Effector memory CD8-positive, alpha-beta T cell (primary cell): ENCODE data around the gene KLHDC9.

Experiments used
- ATAC-seq: fragments of 150-1000 bp; cut with Tn5 transposase; replicated peaks from 2 replicates; pipeline ENCODE4 v1.10.0; 2021; ENCODE audit warnings: mild to moderate bottlenecking, moderate library complexity
- DNase-seq, 3 experiments: peaks; one replicate each; pipeline ENCODE4 v3.0.0; 2021
- H3K27ac Mint-ChIP-seq, 2 donors: one replicate each; pipeline ENCODE4 v1.8.0; 2022; ENCODE audit warnings: mild to moderate bottlenecking in 2 of 2, mixed read lengths in 2 of 2, moderate library complexity in 2 of 2
- H3K27me3 Mint-ChIP-seq, 2 donors: one replicate each; pipeline ENCODE4 v1.8.0; 2022; ENCODE audit warnings: mixed read lengths in 2 of 2
- H3K36me3 Mint-ChIP-seq: one replicate; pipeline ENCODE4 v1.8.0; 2022; ENCODE audit warnings: mild to moderate bottlenecking, moderate library complexity, mixed read lengths; ENCODE audit not compliant: insufficient read depth
- H3K4me1 Mint-ChIP-seq, 2 donors: one replicate each; pipeline ENCODE4 v1.8.0; 2022; ENCODE audit warnings: low read depth in 2 of 2, mixed read lengths in 2 of 2
- H3K4me3 Mint-ChIP-seq, 2 donors: one replicate each; pipeline ENCODE4 v1.8.0; 2022; ENCODE audit warnings: mild to moderate bottlenecking in 2 of 2, mixed read lengths in 2 of 2, moderate library complexity in 2 of 2
- H3K9me3 Mint-ChIP-seq, 2 donors: one replicate each; pipeline ENCODE4 v1.8.0; 2022; ENCODE audit warnings: mixed read lengths in 2 of 2

The KLHDC9 gene

GRCh38 chr1:161069241-161069640 lies 28.9 kb upstream of the KLHDC9 start:
- Mint-ChIP-seq H3K27ac (peak overlapping the region; percentile 91), H3K36me3 (peaks cover 43% of the 10 kb centered on the region), H3K4me3 (peak overlapping the region; percentile 81 to 92), H3K9me3 (no peaks in the 10 kb centered on the region), H3K4me1 (peaks cover 40 to 49% of the 10 kb centered on the region in 2 donors), H3K27me3 (no peaks in the 10 kb centered on the region)
- ATAC-seq (no peak), DNase-seq (peak in 1 of 3 experiments; percentile 14)

- Mint-ChIP-seq H3K4me1 (peaks cover 35 to 44% of the 10 kb centered on the region in 2 donors), H3K36me3 (peaks cover 39% of the 10 kb centered on the region), H3K4me3 (peak within 1 kb of the TSS; percentile 81 to 92), H3K9me3 (no peaks in the 10 kb centered on the region), H3K27ac (peak within 1 kb of the TSS; percentile 91), H3K27me3 (no peaks in the 10 kb centered on the region)
- DNase-seq = peak; percentile 75 to 80 (median 77)
- ATAC-seq = peak; percentile 80
These were observed 28.4 kb upstream of the KLHDC9 start, which contains the start of gene ARHGAP30 for GRCh38 chr1:161069731-161070270. Gene ARHGAP30 (minus strand): TSS chr1:161069891. CDS start chr1:161069624, 267 bp downstream.

- ATAC-seq (no peak), DNase-seq (no peak)
- Mint-ChIP-seq H3K36me3 (peaks cover 34% of the 10 kb centered on the region), H3K27ac (peak overlapping the region; percentile 91), H3K9me3 (no peaks in the 10 kb centered on the region), H3K4me1 (peaks cover 34 to 42% of the 10 kb centered on the region in 2 donors), H3K27me3 (no peaks in the 10 kb centered on the region), H3K4me3 (no peak overlapping the region)
These were observed 27.4 kb upstream of the KLHDC9 start for GRCh38 chr1:161070761-161071160.

- DNase-seq = peak in 2 of 3 experiments; percentile 21 to 35
- no peak for ATAC-seq
- peaks cover 26% of the 10 kb centered on the region for H3K36me3 Mint-ChIP-seq
- H3K27me3 Mint-ChIP-seq = no peaks in the 10 kb centered on the region
- H3K9me3 Mint-ChIP-seq = no peaks in the 10 kb centered on the region
- peaks cover 29 to 36% of the 10 kb centered on the region in 2 donors for H3K4me1 Mint-ChIP-seq
- H3K4me3 Mint-ChIP-seq = no peak overlapping the region
- H3K27ac Mint-ChIP-seq = peak overlapping the region; percentile 0 to 91
These were observed 26.2 kb upstream of the KLHDC9 start for GRCh38 chr1:161071886-161072371.

GRCh38 chr1:161072751-161073449 lies 25.3 kb upstream of the KLHDC9 start:
- peaks cover 19 to 27% of the 10 kb centered on the region in 2 donors for H3K4me1 Mint-ChIP-seq
- H3K4me3 Mint-ChIP-seq = no peak overlapping the region

GRCh38 chr1:161073474-161074121 lies 24.6 kb upstream of the KLHDC9 start:
- no peak overlapping the region for H3K27ac Mint-ChIP-seq
- H3K27me3 Mint-ChIP-seq = no peaks in the 10 kb centered on the region
- no peak overlapping the region for H3K4me3 Mint-ChIP-seq
- H3K4me1 Mint-ChIP-seq = peaks cover 12 to 21% of the 10 kb centered on the region in 2 donors
- H3K36me3 Mint-ChIP-seq = peaks cover 12% of the 10 kb centered on the region
- no peaks in the 10 kb centered on the region for H3K9me3 Mint-ChIP-seq
- DNase-seq (no peak), ATAC-seq (no peak)

More at GRCh38 chr1:161072751-161073449, 25.3 kb upstream of the KLHDC9 start:
- peak overlapping the region in 1 of 2 donors; percentile 91 for H3K27ac Mint-ChIP-seq
- ATAC-seq (no peak), DNase-seq (no peak)
- H3K36me3 Mint-ChIP-seq = peaks cover 19% of the 10 kb centered on the region
- no peaks in the 10 kb centered on the region for H3K9me3 Mint-ChIP-seq
- H3K27me3 Mint-ChIP-seq = no peaks in the 10 kb centered on the region

- Mint-ChIP-seq H3K36me3 (peaks cover 2% of the 10 kb centered on the region), H3K4me1 (peaks cover 5 to 15% of the 10 kb centered on the region in 2 donors), H3K9me3 (no peaks in the 10 kb centered on the region), H3K27ac (peak overlapping the region in 1 of 2 donors; percentile 79), H3K4me3 (no peak overlapping the region), H3K27me3 (no peaks in the 10 kb centered on the region)
- ATAC-seq (no peak), DNase-seq (no peak)
These were observed 23.3 kb upstream of the KLHDC9 start for GRCh38 chr1:161074676-161075368.

- DNase-seq = no peak
- no peak for ATAC-seq
- Mint-ChIP-seq H3K36me3 (no peaks in the 10 kb centered on the region), H3K4me3 (no peak overlapping the region), H3K27me3 (no peaks in the 10 kb centered on the region), H3K4me1 (peaks cover 5 to 8% of the 10 kb centered on the region in 2 donors), H3K9me3 (no peaks in the 10 kb centered on the region), H3K27ac (no peak overlapping the region)
These were observed 21.8 kb upstream of the KLHDC9 start for GRCh38 chr1:161076410-161076809.

- Mint-ChIP-seq H3K4me1 (peaks cover 0 to 3% of the 10 kb centered on the region in 2 donors), H3K27ac (no peak overlapping the region), H3K36me3 (no peaks in the 10 kb centered on the region), H3K4me3 (no peak overlapping the region), H3K27me3 (no peaks in the 10 kb centered on the region), H3K9me3 (no peaks in the 10 kb centered on the region)
- no peak for ATAC-seq
- no peak for DNase-seq
These were observed 20.7 kb upstream of the KLHDC9 start for GRCh38 chr1:161077426-161077825.

- H3K9me3 Mint-ChIP-seq = no peaks in the 10 kb centered on the region
- ATAC-seq = no peak
- no peak overlapping the region for H3K4me3 Mint-ChIP-seq
- H3K27me3 Mint-ChIP-seq = no peaks in the 10 kb centered on the region
- no peaks in the 10 kb centered on the region for H3K36me3 Mint-ChIP-seq
- H3K27ac Mint-ChIP-seq = no peak overlapping the region
- H3K4me1 Mint-ChIP-seq = no peaks in the 10 kb centered on the region
- DNase-seq = no peak
These were observed 18.6 kb upstream of the KLHDC9 start for GRCh38 chr1:161079436-161080110.

- H3K9me3 Mint-ChIP-seq = no peaks in the 10 kb centered on the region
- H3K36me3 Mint-ChIP-seq = no peaks in the 10 kb centered on the region
- no peak for DNase-seq
- H3K27me3 Mint-ChIP-seq = peaks cover under 1 to 3% of the 10 kb centered on the region in 2 donors
- no peak for ATAC-seq
- no peak overlapping the region for H3K4me3 Mint-ChIP-seq
- H3K27ac Mint-ChIP-seq = no peak overlapping the region
- H3K4me1 Mint-ChIP-seq = no peaks in the 10 kb centered on the region
These were observed 17.4 kb upstream of the KLHDC9 start for GRCh38 chr1:161080441-161081405.

GRCh38 chr1:161081519-161081918 lies 16.6 kb upstream of the KLHDC9 start:
- no peaks in the 10 kb centered on the region for H3K36me3 Mint-ChIP-seq
- H3K9me3 Mint-ChIP-seq = no peaks in the 10 kb centered on the region
- no peak for DNase-seq
- H3K4me1 Mint-ChIP-seq = no peaks in the 10 kb centered on the region
- no peak overlapping the region for H3K4me3 Mint-ChIP-seq
- H3K27ac Mint-ChIP-seq = no peak overlapping the region
- no peak for ATAC-seq
- H3K27me3 Mint-ChIP-seq = peaks cover 6 to 11% of the 10 kb centered on the region in 2 donors
